Astrocyte (in vitro differentiated cells and primary cell): ENCODE data around the gene SLC1A3. TPM values are rescaled to one million over a fixed set of nuclear protein-coding genes. Genes with fewer than 3 reads are reported as not detected.

Experiments
- DNase-seq: peaks from one replicate; pipeline ENCODE4 v3.0.0-alpha.2; 2010; ENCODE audit warnings: low read depth
- FAIRE-seq: peaks from 2 replicates; lab custom pipeline; 2011; peaks lifted over from hg19 to GRCh38; lab: Jason Lieb, UNC
- H2AFZ ChIP-seq: 2 replicates; pipeline ENCODE4 v1.6.0; 2012; ENCODE audit warnings: low read depth, low read length, inconsistent platforms
- H3K27ac ChIP-seq: 2 replicates; pipeline ENCODE4 v1.5.1; 2011; ENCODE audit warnings: low read depth, low read length, inconsistent platforms
- H3K27me3 ChIP-seq: 2 replicates; pipeline ENCODE4 v1.6.0; 2011; ENCODE audit warnings: low read length, inconsistent platforms; ENCODE audit not compliant: insufficient read depth
- H3K36me3 ChIP-seq: 2 replicates; pipeline ENCODE4 v1.5.1; 2011; ENCODE audit warnings: low read length, inconsistent platforms; ENCODE audit not compliant: insufficient read depth
- H3K4me1 ChIP-seq: 2 replicates; pipeline ENCODE4 v1.5.1; 2011; ENCODE audit warnings: low read length, inconsistent platforms; ENCODE audit not compliant: insufficient read depth
- H3K4me2 ChIP-seq: 2 replicates; pipeline ENCODE4 v1.6.0; 2012; ENCODE audit warnings: low read length, inconsistent platforms
- H3K4me3 ChIP-seq: 2 replicates; pipeline ENCODE4 v1.5.1; 2011; ENCODE audit warnings: low read depth, mild to moderate bottlenecking, low read length, inconsistent platforms; ENCODE audit not compliant: insufficient read depth
- H3K79me2 ChIP-seq: 2 replicates; pipeline ENCODE4 v1.6.0; 2012; ENCODE audit warnings: mild to moderate bottlenecking, low read length, inconsistent platforms; ENCODE audit not compliant: insufficient read depth
- H3K9ac ChIP-seq: 2 replicates; pipeline ENCODE4 v1.6.0; 2012; ENCODE audit warnings: mild to moderate bottlenecking, low read length, inconsistent platforms
- H3K9me3 ChIP-seq: 2 replicates; pipeline ENCODE4 v1.5.1; 2012; ENCODE audit warnings: low read depth, mild to moderate bottlenecking, low read length, inconsistent platforms; ENCODE audit not compliant: insufficient read depth
- H4K20me1 ChIP-seq: 2 replicates; pipeline ENCODE4 v1.6.0; 2012; ENCODE audit warnings: low read length, inconsistent platforms; ENCODE audit not compliant: insufficient read depth
- H3K27ac Mint-ChIP-seq: one replicate; pipeline ENCODE4 v1.8.0; 2021; ENCODE audit warnings: mild to moderate bottlenecking, mixed read lengths; ENCODE audit not compliant: unreplicated experiment
- H3K27me3 Mint-ChIP-seq: one replicate; pipeline ENCODE4 v1.8.0; 2021; ENCODE audit warnings: low read depth, mixed read lengths; ENCODE audit not compliant: unreplicated experiment
- H3K36me3 Mint-ChIP-seq: one replicate; pipeline ENCODE4 v1.8.0; 2021; ENCODE audit warnings: low read depth, mixed read lengths; ENCODE audit not compliant: unreplicated experiment
- H3K4me1 Mint-ChIP-seq: one replicate; pipeline ENCODE4 v1.8.0; 2021; ENCODE audit warnings: low read depth, mixed read lengths; ENCODE audit not compliant: unreplicated experiment
- H3K4me3 Mint-ChIP-seq: one replicate; pipeline ENCODE4 v1.8.0; 2021; ENCODE audit warnings: mild to moderate bottlenecking, moderate library complexity, mixed read lengths; ENCODE audit not compliant: unreplicated experiment
- H3K9me3 Mint-ChIP-seq: one replicate; pipeline ENCODE4 v1.8.0; 2021; ENCODE audit warnings: mild to moderate bottlenecking, mixed read lengths; ENCODE audit not compliant: unreplicated experiment
- EZH2 ChIP-seq: IDR thresholded peaks from 2 replicates; pipeline ENCODE4 v1.6.1; 2012; ENCODE audit warnings: mild to moderate bottlenecking, low read length, inconsistent platforms; ENCODE audit not compliant: insufficient read depth
- total RNA-seq: library from RNA; stranded (reverse); gene quantifications from 2 replicates; pipeline ENCODE4 v1.2.1, GENCODE V29; 2021
- TF ChIP-seq, protein P1 (sequence below): IDR thresholded peaks from 2 replicates; pipeline ENCODE4 v1.5.1; 2011; ENCODE audit warnings: low read depth, mild to moderate bottlenecking, inconsistent platforms, low read length, moderate library complexity; ENCODE audit not compliant: insufficient read depth

SLC1A3 gene
- total RNA-seq, 1 donor from 2014 or later: 23.8 TPM

DNA sequence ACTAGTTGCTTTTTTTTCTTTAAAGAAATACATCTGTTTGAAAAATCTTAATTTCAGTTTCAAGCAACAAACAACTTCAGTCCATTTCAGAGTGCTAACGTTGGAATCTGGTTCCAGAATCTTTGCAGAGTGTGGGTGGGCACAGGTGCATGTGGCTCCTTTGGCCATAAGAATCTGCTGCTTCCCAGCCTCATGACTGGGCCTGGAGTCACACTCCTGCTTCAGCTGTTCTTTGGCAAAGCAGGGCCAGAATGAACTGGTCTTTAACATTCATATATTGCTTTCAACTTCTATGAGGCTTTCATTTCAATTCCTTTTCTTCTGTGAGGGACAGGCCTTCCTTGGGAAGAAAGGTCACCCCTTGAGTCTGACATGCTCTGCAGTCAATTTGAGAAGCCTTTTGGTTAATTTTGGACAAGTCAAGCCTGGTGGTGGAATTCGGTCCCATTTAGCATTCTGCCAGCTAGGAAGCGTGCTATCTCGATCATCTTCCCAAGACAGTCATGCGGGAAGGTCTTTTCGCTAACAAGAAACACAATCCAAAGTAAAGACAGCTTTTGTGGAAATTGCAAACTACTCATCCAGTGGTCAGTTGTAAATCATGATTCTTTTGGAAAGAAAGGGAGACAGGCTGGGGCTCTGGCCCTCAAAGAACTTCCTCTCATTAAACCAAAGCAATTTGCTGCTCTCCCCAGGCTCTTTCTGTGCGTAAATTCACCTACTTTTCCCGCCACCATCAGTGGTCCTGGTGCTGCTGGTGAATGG is 55.2 kb downstream of the SLC1A3 start:
- H3K4me1 ChIP-seq: peaks cover 36% of the 10 kb centered on the region
- Mint-ChIP-seq H3K4me3 (no peak overlapping the region), H3K36me3 (peaks cover 7% of the 10 kb centered on the region), H3K27me3 (no peaks in the 10 kb centered on the region), H3K27ac (no peak overlapping the region), H3K4me1 (peaks cover 27% of the 10 kb centered on the region), H3K9me3 (no peaks in the 10 kb centered on the region)
- peak overlapping the region; percentile 20 for H3K9ac ChIP-seq
- H2AFZ ChIP-seq: no peak overlapping the region
- no peaks in the 10 kb centered on the region for H4K20me1 ChIP-seq
- H3K27me3 ChIP-seq: no peaks in the 10 kb centered on the region
- no peak for TF ChIP-seq EZH2
- TF ChIP-seq, protein P1, sequence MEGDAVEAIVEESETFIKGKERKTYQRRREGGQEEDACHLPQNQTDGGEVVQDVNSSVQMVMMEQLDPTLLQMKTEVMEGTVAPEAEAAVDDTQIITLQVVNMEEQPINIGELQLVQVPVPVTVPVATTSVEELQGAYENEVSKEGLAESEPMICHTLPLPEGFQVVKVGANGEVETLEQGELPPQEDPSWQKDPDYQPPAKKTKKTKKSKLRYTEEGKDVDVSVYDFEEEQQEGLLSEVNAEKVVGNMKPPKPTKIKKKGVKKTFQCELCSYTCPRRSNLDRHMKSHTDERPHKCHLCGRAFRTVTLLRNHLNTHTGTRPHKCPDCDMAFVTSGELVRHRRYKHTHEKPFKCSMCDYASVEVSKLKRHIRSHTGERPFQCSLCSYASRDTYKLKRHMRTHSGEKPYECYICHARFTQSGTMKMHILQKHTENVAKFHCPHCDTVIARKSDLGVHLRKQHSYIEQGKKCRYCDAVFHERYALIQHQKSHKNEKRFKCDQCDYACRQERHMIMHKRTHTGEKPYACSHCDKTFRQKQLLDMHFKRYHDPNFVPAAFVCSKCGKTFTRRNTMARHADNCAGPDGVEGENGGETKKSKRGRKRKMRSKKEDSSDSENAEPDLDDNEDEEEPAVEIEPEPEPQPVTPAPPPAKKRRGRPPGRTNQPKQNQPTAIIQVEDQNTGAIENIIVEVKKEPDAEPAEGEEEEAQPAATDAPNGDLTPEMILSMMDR: no peak
- no peak overlapping the region for H3K4me3 ChIP-seq
- peak overlapping the region; percentile 68 for H3K4me2 ChIP-seq
- no peaks in the 10 kb centered on the region for H3K79me2 ChIP-seq
- no peaks in the 10 kb centered on the region for H3K36me3 ChIP-seq
- FAIRE-seq (no peak), DNase-seq (peak; percentile 49)
- H3K9me3 ChIP-seq: no peaks in the 10 kb centered on the region
- peak overlapping the region; percentile 55 for H3K27ac ChIP-seq

DNA sequence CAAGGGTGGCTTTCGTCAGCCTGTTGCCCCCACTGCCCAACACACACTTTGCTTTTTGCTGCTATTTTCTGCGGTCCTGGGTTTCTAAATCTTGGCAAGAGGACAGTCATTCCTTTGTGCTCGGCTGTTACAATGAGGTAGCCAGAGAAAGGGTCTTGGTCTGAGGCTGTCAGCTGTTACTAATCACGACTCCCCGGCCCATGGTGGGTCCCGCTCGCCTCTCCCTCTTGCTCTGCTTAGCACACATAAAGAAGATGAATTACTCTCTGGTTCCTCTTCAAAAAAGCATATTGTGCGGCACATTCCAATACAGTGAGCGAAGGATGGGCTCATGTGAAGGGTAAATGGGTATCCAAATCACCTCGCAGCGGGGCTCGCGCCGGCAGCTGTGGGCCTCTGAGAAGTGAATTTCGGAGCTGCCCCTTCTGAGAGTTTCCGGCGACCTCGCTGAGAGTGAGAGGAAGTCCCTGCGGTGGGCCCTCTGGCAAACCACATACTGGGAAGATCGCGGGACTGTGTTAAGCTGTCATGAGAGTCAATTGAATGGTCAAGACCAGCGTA is 56.0 kb downstream of the SLC1A3 start:
- H3K27ac ChIP-seq: peak overlapping the region; percentile 55

More for the DNA sequence above, 56.0 kb downstream of the SLC1A3 start:
- H3K27me3 Mint-ChIP-seq: no peaks in the 10 kb centered on the region
- H3K9me3 Mint-ChIP-seq: no peaks in the 10 kb centered on the region
- peaks cover 30% of the 10 kb centered on the region for H3K4me1 ChIP-seq
- no peak overlapping the region for H3K4me3 ChIP-seq
- no peaks in the 10 kb centered on the region for H3K79me2 ChIP-seq
- peaks cover 7% of the 10 kb centered on the region for H3K36me3 Mint-ChIP-seq
- DNase-seq (peak; percentile 86), FAIRE-seq (no peak)
- H3K27me3 ChIP-seq: no peaks in the 10 kb centered on the region
- TF ChIP-seq, protein P1: no peak
- TF ChIP-seq EZH2: no peak
- peak overlapping the region; percentile 20 for H3K9ac ChIP-seq
- no peaks in the 10 kb centered on the region for H4K20me1 ChIP-seq
- no peaks in the 10 kb centered on the region for H3K9me3 ChIP-seq
- peak overlapping the region; percentile 68 for H3K4me2 ChIP-seq
- H3K27ac Mint-ChIP-seq: no peak overlapping the region
- H3K36me3 ChIP-seq: no peaks in the 10 kb centered on the region
- H3K4me3 Mint-ChIP-seq: no peak overlapping the region
- H3K4me1 Mint-ChIP-seq: peaks cover 29% of the 10 kb centered on the region
- H2AFZ ChIP-seq: peak overlapping the region; percentile 50
